ENCODE measurements around the gene STEAP2. TPM values are rescaled to one million over a fixed set of nuclear protein-coding genes. Genes with fewer than 3 reads are reported as not detected.

The STEAP2 gene
- total RNA-seq, 4 donors from 2014 or later, result 3.1 to 15.4 (median 7.0) TPM

- H3K36me3 ChIP-seq, result peaks cover 0 to 1% (median 0%) of the 10 kb centered on the region in 3 donors
- H3K9me3 ChIP-seq, result no peaks in the 10 kb centered on the region
- peaks cover 0 to 7% (median 0%) of the 10 kb centered on the region in 3 donors for H3K4me1 ChIP-seq
- H3K27me3 ChIP-seq, result no peaks in the 10 kb centered on the region
- H3K27ac ChIP-seq, result no peak overlapping the region
- 96 to 100% methylated on average over 1 of the region's 1 CpG for WGBS, 2 donors
- H3K4me3 ChIP-seq, result no peak overlapping the region
- intact Hi-C loops (cut with DNase I), result no loop called here
- TF ChIP-seq POLR2A (IDR thresholded peaks at IDR 0.05), result no peak
- TF ChIP-seq, protein P1, sequence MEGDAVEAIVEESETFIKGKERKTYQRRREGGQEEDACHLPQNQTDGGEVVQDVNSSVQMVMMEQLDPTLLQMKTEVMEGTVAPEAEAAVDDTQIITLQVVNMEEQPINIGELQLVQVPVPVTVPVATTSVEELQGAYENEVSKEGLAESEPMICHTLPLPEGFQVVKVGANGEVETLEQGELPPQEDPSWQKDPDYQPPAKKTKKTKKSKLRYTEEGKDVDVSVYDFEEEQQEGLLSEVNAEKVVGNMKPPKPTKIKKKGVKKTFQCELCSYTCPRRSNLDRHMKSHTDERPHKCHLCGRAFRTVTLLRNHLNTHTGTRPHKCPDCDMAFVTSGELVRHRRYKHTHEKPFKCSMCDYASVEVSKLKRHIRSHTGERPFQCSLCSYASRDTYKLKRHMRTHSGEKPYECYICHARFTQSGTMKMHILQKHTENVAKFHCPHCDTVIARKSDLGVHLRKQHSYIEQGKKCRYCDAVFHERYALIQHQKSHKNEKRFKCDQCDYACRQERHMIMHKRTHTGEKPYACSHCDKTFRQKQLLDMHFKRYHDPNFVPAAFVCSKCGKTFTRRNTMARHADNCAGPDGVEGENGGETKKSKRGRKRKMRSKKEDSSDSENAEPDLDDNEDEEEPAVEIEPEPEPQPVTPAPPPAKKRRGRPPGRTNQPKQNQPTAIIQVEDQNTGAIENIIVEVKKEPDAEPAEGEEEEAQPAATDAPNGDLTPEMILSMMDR (IDR thresholded peaks at IDR 0.05), result no peak
- DNase-seq, result no peak
Measured at GRCh38 chr7:90169891-90170290, 41.6 kb upstream of the STEAP2 start.

DNA sequence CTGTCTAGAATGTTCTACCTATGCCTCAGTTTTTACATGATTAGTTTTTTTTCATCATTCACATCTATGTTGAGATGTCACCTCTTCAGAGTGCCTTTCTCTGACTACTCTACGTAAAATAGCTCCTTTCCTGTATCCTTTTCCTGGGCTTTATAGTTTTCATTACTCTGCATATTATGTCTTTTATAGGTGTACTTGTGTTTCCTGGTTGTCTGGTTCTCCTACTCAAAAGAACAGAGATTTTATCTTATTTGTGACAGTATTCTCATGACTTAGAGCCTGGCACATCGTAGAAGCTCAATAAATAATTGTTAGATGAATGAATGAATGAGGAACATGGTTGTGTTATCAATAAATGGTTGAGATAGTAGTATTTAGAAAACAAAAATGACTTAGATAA is 39.4 kb upstream of the STEAP2 start:
- WGBS, 2 donors, result 75 to 79% methylated on average over 2 of the region's 2 CpGs
- DNase-seq, result no peak
- H3K27ac ChIP-seq, result no peak overlapping the region
- peaks cover 0 to 7% (median 0%) of the 10 kb centered on the region in 3 donors for H3K4me1 ChIP-seq
- intact Hi-C loops (cut with DNase I), result no loop called here
- no peaks in the 10 kb centered on the region for H3K36me3 ChIP-seq
- no peak overlapping the region for H3K4me3 ChIP-seq
- no peak for TF ChIP-seq POLR2A (IDR thresholded peaks at IDR 0.05)
- H3K9me3 ChIP-seq, result no peaks in the 10 kb centered on the region
- H3K27me3 ChIP-seq, result no peaks in the 10 kb centered on the region

- Histone ChIP-seq H3K4me3 (no peak overlapping the region), H3K27me3 (no peaks in the 10 kb centered on the region), H3K36me3 (no peaks in the 10 kb centered on the region), H3K4me1 (peaks cover 0 to 7% (median 0%) of the 10 kb centered on the region in 3 donors), H3K9me3 (no peaks in the 10 kb centered on the region), H3K27ac (no peak overlapping the region)
- no peak for DNase-seq
- whole genome bisulfite sequencing, 2 donors, result 81 to 93% methylated on average over 6 of the region's 6 CpGs
- no peak for TF ChIP-seq POLR2A (IDR thresholded peaks at IDR 0.05)
- TF ChIP-seq, protein P1 (IDR thresholded peaks at IDR 0.05), result no peak
- intact Hi-C loops (cut with DNase I), result no loop called here
Measured at GRCh38 chr7:90172624-90173023, 38.9 kb upstream of the STEAP2 start.

DNA sequence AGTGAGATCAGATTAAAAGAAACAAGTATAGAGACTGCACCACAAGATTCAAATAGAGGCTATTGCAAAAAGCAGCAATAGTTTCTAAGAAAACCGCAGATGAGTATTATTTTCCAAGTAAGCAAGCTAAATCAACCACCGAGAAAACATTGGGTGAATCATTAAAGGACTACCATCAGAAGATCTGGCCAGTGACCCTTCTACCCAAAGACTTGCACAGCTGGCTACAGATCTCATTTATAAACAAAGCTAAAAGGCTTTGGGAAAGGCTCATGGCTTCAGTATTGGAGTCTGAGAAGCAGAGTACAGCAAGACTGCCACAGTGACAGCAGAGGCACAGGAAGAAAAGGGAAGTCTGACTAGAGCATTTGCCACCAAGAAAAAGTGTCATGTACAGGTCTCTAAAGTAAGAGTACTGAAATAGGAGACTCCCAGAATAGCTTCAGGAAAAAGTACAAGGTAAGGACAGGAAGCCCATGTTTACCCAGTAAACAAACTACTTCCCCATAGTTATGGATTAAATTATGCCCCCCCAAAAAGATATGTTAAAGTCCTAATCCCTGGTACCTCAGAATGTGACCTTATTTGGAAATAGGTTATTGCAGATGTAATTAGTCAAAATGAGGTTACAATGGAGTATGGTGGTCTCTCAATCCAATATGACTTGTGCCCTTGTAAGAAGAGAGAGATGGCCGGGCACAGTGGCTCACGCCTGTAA is 38.3 kb upstream of the STEAP2 start:
- WGBS, 2 donors, result 63 to 83% methylated on average over 4 of the region's 4 CpGs
- TF ChIP-seq, protein P1 (IDR thresholded peaks at IDR 0.05), result no peak
- no peak for TF ChIP-seq POLR2A (IDR thresholded peaks at IDR 0.05)
- Histone ChIP-seq H3K27ac (peak overlapping the region in 1 of 4 donors; percentile 19), H3K36me3 (no peaks in the 10 kb centered on the region), H3K27me3 (no peaks in the 10 kb centered on the region), H3K4me1 (peaks cover 0 to 9% (median 0%) of the 10 kb centered on the region in 3 donors), H3K4me3 (no peak overlapping the region), H3K9me3 (no peaks in the 10 kb centered on the region)
- DNase-seq, result no peak
- intact Hi-C loops (cut with DNase I), result no loop called here

DNA sequence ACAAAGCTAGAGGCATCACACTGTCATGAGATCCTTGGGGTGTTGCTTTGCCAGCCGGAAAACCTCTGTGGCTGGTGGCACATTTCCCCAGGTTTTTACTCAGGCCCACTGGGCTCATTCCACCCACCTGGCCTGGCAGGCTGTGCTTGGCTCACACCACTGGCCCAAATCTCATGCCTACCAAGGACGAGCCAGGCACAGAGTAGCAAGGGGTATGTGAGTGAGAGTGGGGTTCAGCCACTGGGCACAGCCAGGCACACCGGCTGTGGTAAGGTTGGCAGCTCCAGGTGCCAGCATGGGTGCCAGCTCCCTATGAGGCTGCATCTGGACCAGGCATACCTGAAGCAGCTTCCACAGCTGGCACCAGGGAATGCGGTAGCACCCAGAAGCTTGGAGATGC is 35.9 kb upstream of the STEAP2 start:
- H3K9me3 ChIP-seq, result no peaks in the 10 kb centered on the region
- TF ChIP-seq POLR2A (IDR thresholded peaks at IDR 0.05), result no peak
- TF ChIP-seq, protein P1 (IDR thresholded peaks at IDR 0.05), result no peak
- 92% methylated on average over 1 to 2 of the region's 4 CpGs for WGBS, 2 donors
- intact Hi-C loops (cut with DNase I), result no loop called here
- peaks cover 0 to 33% (median 3%) of the 10 kb centered on the region in 3 donors for H3K4me1 ChIP-seq
- H3K27me3 ChIP-seq, result no peaks in the 10 kb centered on the region
- no peaks in the 10 kb centered on the region for H3K36me3 ChIP-seq
- H3K27ac ChIP-seq, result no peak overlapping the region
- H3K4me3 ChIP-seq, result no peak overlapping the region
- no peak for DNase-seq

Measured in esophagus squamous epithelium (tissue), 5 donors.